ENCODE measurements around the gene GJD3.

Gene GJD3

DNA sequence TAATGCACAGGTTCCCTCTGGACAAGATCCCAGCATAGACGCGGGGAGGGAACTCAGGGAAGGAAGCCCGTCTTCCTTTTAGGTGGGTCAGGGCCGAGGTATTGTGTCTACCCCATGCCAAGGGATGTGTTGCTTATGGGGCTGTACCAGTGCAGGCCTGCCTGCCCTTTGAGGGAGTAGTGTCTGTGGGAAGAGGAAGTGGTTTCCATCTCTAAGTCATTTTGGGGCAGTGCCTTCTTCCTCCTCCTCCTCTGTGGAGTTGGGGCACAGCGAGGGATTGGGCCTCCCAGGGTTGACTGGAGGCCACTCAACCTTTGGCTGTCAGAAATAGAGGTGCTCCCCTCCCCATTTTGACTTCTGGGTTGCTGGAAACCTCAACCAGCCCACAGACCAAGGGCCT lies 26.5 kb downstream of the GJD3 start:
- no peak for DNase-seq

GRCh38 chr17:40337351-40337750 lies 27.2 kb downstream of the GJD3 start:
- DNase-seq, result no peak

DNA sequence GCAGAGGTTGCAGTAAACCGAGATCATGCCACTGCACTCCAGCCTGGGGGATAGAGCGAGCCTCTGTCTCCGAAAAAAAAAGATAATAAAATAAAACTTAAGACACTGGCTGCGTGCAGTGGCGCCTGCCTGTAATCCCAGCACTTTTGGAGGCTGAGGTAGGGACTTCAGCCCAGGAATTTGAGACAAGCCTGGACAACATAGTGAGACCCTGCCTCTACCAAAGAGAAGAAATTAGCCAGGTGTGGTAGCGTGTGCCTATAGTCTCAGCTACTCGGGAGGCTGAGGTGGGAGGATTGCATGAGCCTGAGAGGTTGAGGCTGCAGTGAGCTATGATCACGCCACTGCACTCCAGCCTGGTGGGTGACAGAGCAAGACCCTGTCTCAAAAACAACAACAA lies 28.9 kb downstream of the GJD3 start:
- DNase-seq, result no peak

- DNase-seq, result no peak
Observed at GRCh38 chr17:40333781-40334448, 30.6 kb downstream of the GJD3 start.

DNA sequence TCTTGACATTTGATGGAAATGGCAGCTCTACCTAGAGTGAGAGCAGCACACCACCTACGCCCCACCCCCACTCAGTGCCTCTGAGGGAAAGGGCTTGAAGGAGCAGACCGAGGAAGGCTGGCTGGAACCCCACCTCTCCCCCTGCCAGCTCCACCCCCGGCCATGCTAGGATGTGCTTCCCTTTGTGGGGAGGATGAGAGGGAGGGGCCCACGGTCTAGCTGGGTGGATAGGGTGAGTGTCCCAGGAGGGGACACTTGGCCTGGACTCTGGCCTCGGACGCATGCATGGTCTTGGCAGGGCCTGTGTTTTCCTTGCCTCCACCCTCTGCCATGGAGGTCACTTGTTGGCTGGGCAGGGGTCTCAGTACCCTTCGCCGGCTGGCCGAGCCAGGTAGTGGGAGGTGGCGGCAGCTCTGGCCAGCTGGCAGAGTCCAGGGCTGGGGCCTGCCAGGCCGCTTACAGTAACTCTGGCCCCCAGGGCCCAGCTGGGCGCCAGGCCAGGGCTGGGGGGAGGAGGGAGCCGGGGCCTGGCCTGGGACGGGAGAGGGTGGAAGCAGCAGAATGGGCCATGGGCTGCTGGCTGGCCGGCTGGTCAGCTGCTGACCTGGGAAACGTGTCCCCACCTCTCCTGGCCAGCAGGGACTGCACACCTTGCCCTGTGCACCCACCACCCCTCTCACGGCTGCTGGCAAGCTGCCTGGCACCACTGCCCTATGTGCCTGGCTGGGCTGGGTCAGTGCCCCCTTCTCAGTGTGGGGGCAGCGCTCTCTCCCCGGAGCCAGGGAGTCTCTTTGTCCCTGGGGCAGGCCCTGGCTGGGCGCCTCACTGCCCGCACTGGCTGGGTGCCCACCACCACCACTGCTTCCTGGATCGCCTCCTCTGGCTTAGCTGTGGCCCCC lies 32.5 kb downstream of the GJD3 start:
- no peak for DNase-seq

DNA sequence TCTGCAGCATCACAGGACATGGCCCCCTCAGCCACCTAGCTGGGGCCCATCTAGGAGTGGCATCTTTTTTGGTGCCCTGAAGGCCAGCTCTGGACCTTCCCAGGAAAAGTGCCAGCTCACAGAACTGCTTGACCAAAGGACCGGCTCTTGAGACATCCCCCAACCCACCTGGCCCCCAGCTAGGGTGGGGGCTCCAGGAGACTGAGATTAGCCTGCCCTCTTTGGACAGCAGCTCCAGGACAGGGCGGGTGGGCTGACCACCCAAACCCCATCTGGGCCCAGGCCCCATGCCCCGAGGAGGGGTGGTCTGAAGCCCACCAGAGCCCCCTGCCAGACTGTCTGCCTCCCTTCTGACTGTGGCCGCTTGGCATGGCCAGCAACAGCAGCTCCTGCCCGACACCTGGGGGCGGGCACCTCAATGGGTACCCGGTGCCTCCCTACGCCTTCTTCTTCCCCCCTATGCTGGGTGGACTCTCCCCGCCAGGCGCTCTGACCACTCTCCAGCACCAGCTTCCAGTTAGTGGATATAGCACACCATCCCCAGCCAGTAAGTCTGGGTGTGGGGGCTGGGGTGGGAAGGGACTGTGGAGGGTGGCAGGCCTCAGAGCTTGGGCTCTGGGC lies 33.6 kb downstream of the GJD3 start:
- DNase-seq, result no peak

GRCh38 chr17:40329839-40330794 lies 34.4 kb downstream of the GJD3 start:
- DNase-seq, result peak; percentile 56

- DNase-seq, result no peak
Observed at GRCh38 chr17:40328386-40328766, 36.2 kb downstream of the GJD3 start.

- DNase-seq, result no peak
Observed at GRCh38 chr17:40327735-40328385, 36.7 kb downstream of the GJD3 start.

DNA sequence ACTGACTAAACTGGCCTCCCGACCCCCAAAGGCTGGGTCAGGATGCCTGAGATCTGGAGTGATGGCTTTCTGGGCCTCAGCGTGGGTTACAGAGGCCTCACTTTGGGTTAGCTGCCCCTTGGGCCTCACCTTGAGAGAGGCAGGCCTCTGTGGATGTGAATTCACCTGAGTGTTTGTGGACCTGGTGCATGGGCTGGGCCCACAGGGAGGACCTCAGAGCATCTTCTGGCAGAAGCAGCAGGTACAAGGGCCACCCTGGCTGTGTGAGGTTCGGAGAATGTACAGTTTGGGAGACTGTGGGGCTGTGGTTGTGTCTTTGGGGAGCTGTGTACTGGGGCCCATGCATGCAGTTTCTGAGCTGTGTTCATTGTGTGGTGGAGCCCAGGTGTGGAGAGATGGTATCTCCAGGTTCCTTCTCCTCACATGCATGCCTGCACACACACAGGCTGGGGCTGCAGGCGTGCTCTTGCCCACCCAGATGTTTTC lies 37.2 kb downstream of the GJD3 start:
- no peak for DNase-seq

DNA sequence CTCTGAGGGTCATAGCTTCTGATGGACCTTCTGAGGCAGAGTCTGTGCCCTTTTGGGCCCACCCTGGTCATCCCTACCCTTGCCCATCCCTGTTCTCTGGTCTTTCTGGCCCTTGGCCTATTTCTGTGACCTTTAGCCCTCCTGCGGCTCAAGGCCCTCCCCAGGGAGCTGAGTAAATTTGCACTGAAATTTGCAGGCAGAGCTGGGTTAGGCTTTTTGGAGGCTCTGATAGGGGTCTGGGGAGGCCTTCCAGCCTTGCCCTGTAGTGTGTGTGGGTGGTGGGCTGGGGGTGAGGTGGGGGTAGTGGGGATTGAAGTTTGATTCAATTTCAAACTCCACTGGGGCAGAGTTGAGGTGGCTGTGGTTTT lies 37.7 kb downstream of the GJD3 start:
- no peak for DNase-seq

DNA sequence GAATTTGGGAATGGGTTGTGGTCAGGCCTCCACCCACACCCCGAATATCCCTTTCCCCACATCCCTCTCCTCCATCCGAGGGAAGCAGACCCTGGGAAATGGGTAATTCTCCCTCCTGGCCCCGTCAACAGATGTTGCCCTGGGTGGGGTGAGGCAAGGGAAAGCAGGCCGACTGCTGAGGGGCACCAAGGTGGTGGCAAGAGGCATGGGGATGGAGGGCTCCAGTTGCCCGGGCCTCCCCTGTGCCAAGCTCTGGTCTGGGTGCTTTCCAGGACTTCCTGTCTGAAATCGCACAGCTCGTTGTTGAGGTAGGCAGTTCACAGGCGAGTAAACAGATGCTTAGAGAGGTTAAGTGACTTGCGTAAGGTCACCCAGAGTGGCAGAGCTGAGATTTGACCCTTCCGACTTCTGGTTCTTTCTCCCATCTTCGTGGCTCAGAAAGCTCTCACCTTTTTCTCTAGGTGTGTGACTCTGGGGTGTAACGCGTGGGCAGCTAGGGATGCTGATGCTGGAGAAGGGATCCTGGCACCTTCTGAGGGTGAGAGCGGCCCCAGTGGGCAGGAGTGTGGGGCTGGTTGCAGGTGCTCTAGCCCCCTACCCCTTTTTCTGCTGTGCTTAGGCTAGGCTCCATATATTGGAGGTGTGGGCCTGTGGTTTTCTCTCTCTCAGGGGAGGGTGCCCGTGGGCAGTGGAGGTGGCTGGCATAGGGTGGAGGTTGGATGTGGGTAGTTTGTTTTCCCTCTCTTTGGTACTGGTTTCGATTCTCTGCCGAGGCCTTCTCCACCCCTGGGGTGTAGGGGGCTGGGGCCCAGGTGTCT lies 38.3 kb downstream of the GJD3 start:
- DNase-seq, result no peak

- DNase-seq, result no peak
Observed at GRCh38 chr17:40325156-40326013, 39.2 kb downstream of the GJD3 start.

DNA sequence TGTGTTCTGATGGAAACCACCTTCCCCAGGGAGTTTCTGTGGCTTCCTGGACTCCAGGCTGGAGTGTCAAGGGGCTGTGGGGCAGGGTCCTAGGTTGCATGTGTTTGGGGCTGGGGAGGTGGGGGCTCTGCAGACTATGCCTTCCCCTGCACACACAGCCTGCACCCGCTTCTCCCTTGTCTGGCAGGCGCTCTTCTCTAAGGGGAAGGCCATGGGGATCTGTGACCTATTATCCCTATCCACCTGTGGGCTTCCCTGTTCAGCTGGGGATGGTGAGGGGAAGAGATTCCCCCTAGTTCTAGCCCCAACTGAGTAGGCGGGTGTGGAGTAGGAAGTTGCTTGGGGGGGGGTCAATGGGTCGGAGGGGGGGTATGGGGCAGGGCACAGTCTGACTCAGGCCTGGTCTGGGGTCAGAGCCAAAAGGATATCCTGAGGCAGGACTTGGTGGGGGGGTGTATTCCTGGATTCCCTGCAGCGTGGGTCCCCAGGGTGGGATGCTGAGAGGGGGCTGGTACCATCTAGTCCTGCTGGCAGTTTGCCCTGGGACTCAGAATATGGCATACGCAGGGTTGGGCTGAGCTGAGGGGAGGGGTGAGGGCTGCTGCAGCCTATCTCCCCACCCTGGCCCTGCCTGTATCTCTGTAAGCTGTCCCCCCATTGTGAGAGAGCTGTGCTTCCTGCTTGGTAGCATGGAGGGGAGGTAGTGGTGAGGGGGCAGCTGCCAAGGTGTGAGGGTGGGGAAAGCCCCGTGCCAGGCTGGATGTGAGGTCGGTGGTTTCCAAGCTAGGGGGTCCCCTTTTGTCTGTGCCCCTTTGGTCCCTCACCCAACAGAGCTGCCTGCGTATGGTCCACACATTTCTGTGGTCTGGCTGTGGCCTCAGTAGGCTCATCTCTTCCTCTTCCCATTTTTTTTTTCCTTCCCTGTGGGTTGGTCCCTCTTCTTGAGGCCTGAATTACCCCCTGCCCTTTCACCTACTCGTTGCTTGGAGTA lies 40.9 kb downstream of the GJD3 start:
- DNase-seq, result no peak

- peak; percentile 50 for DNase-seq
Observed at GRCh38 chr17:40322358-40323315, 41.9 kb downstream of the GJD3 start.

DNA sequence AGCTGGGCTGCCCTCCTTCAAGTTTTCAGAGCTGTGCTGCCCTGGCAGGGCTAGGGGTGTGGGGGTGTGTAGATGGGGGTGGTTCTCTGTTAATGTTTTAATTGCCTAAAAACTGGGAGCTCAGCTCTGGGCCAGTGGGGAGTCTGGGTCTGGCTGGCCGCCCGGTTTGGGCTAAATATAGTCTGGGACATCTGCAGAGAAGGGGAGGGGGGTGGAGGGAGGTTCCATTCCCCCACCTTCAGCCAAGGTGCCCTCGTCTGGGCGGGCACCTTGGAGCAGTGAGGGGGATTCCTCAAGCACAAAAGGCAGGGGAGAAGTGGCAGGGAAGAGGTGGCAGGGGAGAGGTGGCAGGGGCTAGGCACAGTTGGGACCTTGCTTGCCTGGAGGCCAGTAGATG lies 42.6 kb downstream of the GJD3 start:
- peak; percentile 24 for DNase-seq

DNA sequence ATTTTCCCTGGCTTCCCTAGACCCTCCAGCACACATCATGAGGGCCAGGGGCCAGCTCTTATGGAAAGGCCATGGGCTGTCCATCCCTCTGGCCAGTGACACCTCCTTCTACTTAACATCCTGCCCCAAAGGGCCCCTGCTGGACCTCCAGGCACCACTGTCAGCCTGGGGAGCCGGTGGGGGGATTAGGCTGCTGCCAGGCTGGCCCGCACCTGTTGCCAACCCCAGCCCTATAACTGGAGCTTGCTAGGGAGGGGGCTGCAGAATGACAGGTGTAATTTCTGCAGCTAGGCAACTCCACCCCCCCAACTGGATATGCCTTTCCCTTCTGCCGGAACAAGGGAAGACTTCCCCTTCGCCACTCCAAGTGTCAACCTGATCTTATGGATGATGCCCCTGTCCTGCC lies 43.0 kb downstream of the GJD3 start:
- peak; percentile 19 for DNase-seq

Measured in NCI-H2171 treated with DMSO at 0.1 percent for 48 hours (cell line).